Prostate gland (tissue), 2 donors: ENCODE measurements around the gene ADAM22. TPM values are rescaled to one million over a fixed set of nuclear protein-coding genes. Genes with fewer than 3 reads are reported as not detected.

Experiments
- DNase-seq: peaks from one replicate; pipeline ENCODE4 v3.0.0-alpha.2; 2019; ENCODE audit warnings: low spot score
- H3K27ac ChIP-seq, 2 donors: fragments of 200-600 bp; sonication (generic); 2 replicates each; pipeline ENCODE4 v1.5.1; 2017 to 2019
- H3K27me3 ChIP-seq: fragments of 200-600 bp; sonication (generic); replicated peaks from 2 replicates; pipeline ENCODE4 v1.5.1; 2019; ENCODE audit not compliant: insufficient read depth
- H3K36me3 ChIP-seq, 2 donors: fragments of 200-600 bp; sonication (generic); 1 replicate in 1 of 2; 2 replicates in 1 of 2; pipeline versions ENCODE4 v1.5.1 to v1.8.1; 2017 to 2019
- H3K4me1 ChIP-seq: fragments of 200-600 bp; sonication (generic); replicated peaks from 2 replicates; pipeline ENCODE4 v1.5.1; 2019
- H3K4me3 ChIP-seq, 2 donors: fragments of 200-600 bp; sonication (generic); 2 replicates each; pipeline ENCODE4 v1.5.1; 2017 to 2019
- H3K9me3 ChIP-seq: fragments of 200-600 bp; sonication (generic); 2 replicates; pipeline ENCODE4 v1.5.1; 2017
- POLR2A ChIP-seq: fragments of 450-650 bp; IDR thresholded peaks from one replicate; pipeline ENCODE4 v1.6.1; 2016; ENCODE audit warnings: antibody characterized with exemption, mild to moderate bottlenecking
- POLR2AphosphoS5 ChIP-seq: sonication (generic); formaldehyde crosslinking; IDR thresholded peaks from one replicate; pipeline ENCODE4 v1.6.1; 2017; ENCODE audit warnings: antibody characterized with exemption
- WGBS: methylation state at CpG from one replicate; pipeline ENCODE4 v1.1.5; 2018; 5-methylcytosine and 5-hydroxymethylcytosine counted together
- intact Hi-C: fragments of 100-400 bp; cut with DNase I; formaldehyde crosslinking; loops from one replicate; pipeline ENCODE4 v1.14.2; 2022
- total RNA-seq, 2 donors: library from RNA; depleted of rRNA; stranded (reverse); fragments of >200 nt; gene quantifications; one replicate each; pipeline ENCODE4 v1.1.0, GENCODE V29; 2016
- TF ChIP-seq, protein P1 (sequence below), 4 experiments: fragments of 200-600 bp in 2 of 4; fragments of 450-650 bp in 2 of 4; sonication (generic) in 2 of 4; IDR thresholded peaks; 1 replicate in 3 of 4; 2 replicates in 1 of 4; pipeline ENCODE4 v1.5.1; 2016 to 2019; ENCODE audit warnings: antibody characterized with exemption in 4 of 4, mild to moderate bottlenecking in 2 of 4, moderate library complexity in 2 of 4

Gene ADAM22
- total RNA-seq, 2 donors from 2014 or later, result 8.4 to 8.5 TPM

DNA sequence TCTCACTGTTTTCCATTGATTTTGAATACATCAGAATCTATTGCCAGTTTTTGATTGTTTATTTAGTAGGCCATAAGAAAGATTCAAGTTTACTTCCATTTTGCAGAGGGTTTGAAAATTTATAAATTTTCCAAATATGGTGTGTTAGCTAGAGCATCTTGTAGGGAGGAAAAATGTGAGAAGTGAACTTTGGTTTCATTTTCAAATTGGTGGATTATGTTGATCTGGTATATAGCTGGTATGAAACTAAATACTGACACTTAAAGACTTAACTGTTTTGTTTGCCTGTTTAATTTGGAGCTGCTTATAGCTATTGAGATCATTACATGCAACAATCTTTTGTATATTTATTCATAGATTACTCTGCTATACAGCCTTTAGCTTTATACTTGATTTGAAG is 108.1 kb downstream of the ADAM22 start:
- no peaks in the 10 kb centered on the region for H3K36me3 ChIP-seq
- no peaks in the 10 kb centered on the region for H3K4me1 ChIP-seq
- no peaks in the 10 kb centered on the region for H3K9me3 ChIP-seq
- no peak overlapping the region for H3K27ac ChIP-seq
- H3K27me3 ChIP-seq, result no peaks in the 10 kb centered on the region
- no peak for DNase-seq
- H3K4me3 ChIP-seq, result no peak overlapping the region
- intact Hi-C loops, result no loop called here
- TF ChIP-seq POLR2A, result no peak
- TF ChIP-seq, protein P1, sequence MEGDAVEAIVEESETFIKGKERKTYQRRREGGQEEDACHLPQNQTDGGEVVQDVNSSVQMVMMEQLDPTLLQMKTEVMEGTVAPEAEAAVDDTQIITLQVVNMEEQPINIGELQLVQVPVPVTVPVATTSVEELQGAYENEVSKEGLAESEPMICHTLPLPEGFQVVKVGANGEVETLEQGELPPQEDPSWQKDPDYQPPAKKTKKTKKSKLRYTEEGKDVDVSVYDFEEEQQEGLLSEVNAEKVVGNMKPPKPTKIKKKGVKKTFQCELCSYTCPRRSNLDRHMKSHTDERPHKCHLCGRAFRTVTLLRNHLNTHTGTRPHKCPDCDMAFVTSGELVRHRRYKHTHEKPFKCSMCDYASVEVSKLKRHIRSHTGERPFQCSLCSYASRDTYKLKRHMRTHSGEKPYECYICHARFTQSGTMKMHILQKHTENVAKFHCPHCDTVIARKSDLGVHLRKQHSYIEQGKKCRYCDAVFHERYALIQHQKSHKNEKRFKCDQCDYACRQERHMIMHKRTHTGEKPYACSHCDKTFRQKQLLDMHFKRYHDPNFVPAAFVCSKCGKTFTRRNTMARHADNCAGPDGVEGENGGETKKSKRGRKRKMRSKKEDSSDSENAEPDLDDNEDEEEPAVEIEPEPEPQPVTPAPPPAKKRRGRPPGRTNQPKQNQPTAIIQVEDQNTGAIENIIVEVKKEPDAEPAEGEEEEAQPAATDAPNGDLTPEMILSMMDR (IDR thresholded peaks at IDR 0.05), result no peak
- no peak for TF ChIP-seq POLR2AphosphoS5

DNA sequence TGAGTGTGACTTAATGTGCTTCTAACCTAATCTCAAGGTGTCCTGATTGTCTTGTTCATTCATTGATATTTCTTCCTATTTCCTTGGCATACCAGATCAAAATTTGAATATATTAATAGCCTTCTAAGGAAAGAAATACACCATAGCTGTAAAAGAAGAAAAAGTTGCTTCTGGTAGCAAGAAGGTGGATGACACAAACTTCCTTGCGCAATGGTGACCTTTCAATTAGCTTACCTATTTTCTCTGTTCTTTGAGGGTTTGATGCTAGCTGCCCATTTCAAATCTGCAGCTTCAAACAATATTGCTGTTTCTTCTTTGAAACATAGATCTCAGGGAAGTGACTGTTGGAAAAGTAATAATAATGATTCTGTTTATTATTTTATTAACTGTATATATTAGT is 108.8 kb downstream of the ADAM22 start:
- TF ChIP-seq, protein P1 (IDR thresholded peaks at IDR 0.05), result no peak
- TF ChIP-seq POLR2AphosphoS5 (no peak), POLR2A (no peak)
- intact Hi-C loops, result no loop called here
- DNase-seq, result no peak

DNA sequence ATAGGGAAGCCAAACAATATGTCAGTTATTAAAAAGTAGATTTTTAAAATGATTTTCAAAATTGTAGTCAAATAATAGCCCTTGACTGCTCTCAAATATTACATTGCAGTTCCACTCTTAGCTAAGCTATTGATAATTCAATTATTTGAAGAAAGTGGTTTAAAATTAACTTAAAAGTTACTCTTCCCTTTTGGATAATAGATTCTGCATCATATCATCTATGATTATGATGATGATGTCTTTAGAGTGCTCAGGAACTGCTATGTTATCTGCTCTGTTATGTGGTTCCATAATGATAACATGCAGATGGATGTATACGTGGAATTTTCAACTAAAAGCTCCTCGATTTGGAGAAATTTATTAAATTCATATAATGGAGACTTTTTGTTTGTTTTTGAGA is 110.0 kb downstream of the ADAM22 start:
- no peak overlapping the region for H3K27ac ChIP-seq
- intact Hi-C loops, result no loop called here
- no peaks in the 10 kb centered on the region for H3K4me1 ChIP-seq
- 96% methylated on average over 2 of the region's 2 CpGs for WGBS
- H3K4me3 ChIP-seq, result no peak overlapping the region
- DNase-seq, result no peak
- H3K9me3 ChIP-seq, result no peaks in the 10 kb centered on the region
- TF ChIP-seq, protein P1 (IDR thresholded peaks at IDR 0.05), result no peak
- TF ChIP-seq POLR2A (no peak), POLR2AphosphoS5 (no peak)
- no peaks in the 10 kb centered on the region for H3K27me3 ChIP-seq
- H3K36me3 ChIP-seq, result no peaks in the 10 kb centered on the region

More for the DNA sequence above, 108.8 kb downstream of the ADAM22 start:
- WGBS, result 97% methylated on average over 1 of the region's 1 CpG
- Histone ChIP-seq H3K4me1 (no peaks in the 10 kb centered on the region), H3K27me3 (no peaks in the 10 kb centered on the region), H3K27ac (no peak overlapping the region), H3K4me3 (no peak overlapping the region), H3K36me3 (no peaks in the 10 kb centered on the region), H3K9me3 (no peaks in the 10 kb centered on the region)

DNA sequence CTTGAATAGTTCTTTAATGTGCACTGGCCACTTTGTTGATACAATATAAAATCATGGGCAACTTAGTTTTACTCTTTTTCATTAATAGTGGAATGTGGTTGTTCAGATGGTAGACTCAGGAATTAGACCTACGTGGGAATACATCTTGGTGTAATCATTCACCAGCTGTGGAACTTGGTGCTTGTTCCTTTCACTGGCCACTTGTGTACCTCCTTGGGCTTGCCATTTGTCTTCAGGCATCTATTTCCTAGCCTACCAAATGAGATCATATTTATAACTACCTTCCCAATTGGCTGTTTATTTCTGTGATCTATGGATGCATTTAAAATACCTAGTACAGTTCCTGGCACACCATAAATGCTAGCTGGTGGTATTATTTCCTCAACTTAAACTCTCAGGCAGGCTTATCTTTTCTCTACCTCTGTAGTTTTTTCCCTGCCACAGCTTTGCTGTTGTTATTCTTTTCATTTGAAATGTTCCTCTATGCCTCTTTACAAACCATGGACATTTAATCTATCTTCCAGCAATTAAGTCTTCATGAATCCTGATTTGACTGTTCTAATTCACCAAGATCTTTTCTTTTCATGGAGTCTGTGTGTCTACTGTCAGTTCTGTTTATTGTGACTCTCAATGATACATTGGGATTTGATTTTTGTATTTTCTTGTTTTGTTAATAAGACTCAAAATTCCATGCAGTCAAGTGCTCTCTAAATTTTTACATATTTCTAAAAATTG is 113.0 kb downstream of the ADAM22 start:
- TF ChIP-seq, protein P1 (IDR thresholded peaks at IDR 0.05), result no peak
- TF ChIP-seq POLR2AphosphoS5, result no peak
- no peak for TF ChIP-seq POLR2A
- no peak for DNase-seq
- Histone ChIP-seq H3K4me3 (no peak overlapping the region), H3K36me3 (no peaks in the 10 kb centered on the region), H3K27me3 (no peaks in the 10 kb centered on the region), H3K4me1 (no peaks in the 10 kb centered on the region), H3K9me3 (no peaks in the 10 kb centered on the region), H3K27ac (no peak overlapping the region)
- 81% methylated on average over 1 of the region's 1 CpG for WGBS
- intact Hi-C loops, result no loop called here

DNA sequence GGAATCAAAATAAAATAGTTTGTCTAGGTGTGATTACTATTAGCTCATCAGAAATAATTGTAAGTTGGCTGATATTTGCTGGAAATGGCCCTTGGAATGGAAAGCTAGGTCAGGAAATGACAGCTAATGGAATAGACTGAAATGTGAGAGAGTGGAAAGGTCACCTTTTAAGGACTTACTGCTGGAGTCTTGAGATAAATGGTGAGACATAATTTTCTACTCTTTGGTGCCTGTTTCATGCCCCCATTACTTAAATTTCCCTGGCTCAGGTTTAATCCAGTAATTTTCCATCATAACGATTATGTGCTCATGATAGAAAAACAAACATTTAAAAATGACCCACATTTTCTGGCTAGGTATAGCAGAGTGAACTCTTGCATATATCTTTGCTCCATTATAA is 123.6 kb downstream of the ADAM22 start:
- Histone ChIP-seq H3K27ac (no peak overlapping the region), H3K36me3 (no peaks in the 10 kb centered on the region), H3K27me3 (no peaks in the 10 kb centered on the region), H3K9me3 (no peaks in the 10 kb centered on the region), H3K4me1 (no peaks in the 10 kb centered on the region), H3K4me3 (no peak overlapping the region)
- 49% methylated on average over 1 of the region's 1 CpG for WGBS
- intact Hi-C loops, result no loop called here
- DNase-seq, result no peak
- TF ChIP-seq POLR2A (no peak), POLR2AphosphoS5 (no peak)
- TF ChIP-seq, protein P1 (IDR thresholded peaks at IDR 0.05), result no peak
